Measurements from ENCODE around the gene CDS2.

- no peak for TF ChIP-seq CTCF (IDR thresholded peaks at IDR 0.05)
- TF ChIP-seq POLR2A (IDR thresholded peaks at IDR 0.05): no peak
Observed at GRCh38 chr20:5164645-5165625, 38.1 kb downstream of the CDS2 start.

Measured in lower leg skin (tissue), 3 donors.